Measurements from ENCODE around the gene ZNF106.

DNA sequence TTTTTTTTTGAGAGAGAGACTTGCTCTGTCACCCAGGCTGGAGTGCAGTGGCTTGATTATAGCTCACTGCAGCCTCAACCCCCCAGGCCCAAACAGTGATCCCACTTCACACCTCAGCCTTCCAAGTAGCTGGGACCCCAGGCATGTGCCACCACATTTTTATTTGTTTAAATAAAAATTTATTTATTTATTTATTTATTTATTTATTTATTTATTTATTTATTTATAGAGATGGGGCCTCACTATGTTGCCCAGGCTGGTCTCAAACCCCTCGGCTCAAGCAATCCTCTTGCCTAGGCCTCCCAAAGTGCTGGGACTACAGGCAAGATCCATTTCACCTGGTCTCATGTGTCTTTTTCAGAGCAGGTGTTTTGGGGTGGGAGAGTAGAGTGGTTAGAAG lies 116.1 kb downstream of the ZNF106 start:
- TF ChIP-seq, protein P1, sequence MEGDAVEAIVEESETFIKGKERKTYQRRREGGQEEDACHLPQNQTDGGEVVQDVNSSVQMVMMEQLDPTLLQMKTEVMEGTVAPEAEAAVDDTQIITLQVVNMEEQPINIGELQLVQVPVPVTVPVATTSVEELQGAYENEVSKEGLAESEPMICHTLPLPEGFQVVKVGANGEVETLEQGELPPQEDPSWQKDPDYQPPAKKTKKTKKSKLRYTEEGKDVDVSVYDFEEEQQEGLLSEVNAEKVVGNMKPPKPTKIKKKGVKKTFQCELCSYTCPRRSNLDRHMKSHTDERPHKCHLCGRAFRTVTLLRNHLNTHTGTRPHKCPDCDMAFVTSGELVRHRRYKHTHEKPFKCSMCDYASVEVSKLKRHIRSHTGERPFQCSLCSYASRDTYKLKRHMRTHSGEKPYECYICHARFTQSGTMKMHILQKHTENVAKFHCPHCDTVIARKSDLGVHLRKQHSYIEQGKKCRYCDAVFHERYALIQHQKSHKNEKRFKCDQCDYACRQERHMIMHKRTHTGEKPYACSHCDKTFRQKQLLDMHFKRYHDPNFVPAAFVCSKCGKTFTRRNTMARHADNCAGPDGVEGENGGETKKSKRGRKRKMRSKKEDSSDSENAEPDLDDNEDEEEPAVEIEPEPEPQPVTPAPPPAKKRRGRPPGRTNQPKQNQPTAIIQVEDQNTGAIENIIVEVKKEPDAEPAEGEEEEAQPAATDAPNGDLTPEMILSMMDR (IDR thresholded peaks at IDR 0.05) = no peak
- no peak for TF ChIP-seq POLR2A (IDR thresholded peaks at IDR 0.05)
